ENCODE measurements around the gene MCF2L.

Gene MCF2L

DNA sequence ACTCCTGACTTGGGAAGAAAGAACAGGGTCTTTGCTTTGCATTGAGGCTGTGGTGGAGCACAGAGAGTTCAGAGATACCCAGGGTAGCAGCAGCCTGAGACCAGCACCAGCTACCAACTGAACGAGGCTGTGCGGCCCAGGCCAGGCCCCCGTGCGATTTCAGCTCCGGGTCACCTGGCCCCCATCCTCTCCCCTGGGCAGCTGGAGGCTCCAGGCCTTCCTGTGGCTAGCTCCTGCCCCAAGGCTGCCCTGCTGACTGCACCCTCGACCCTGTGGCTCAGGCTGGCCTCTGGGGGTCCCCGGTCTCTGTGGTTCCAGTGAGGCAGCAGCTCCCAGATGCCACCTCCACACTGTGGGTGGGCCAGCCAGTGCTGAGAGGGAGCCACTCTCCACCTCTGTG lies 52.8 kb downstream of the MCF2L start:
- no peak for TF ChIP-seq FOXP2 (optimal IDR thresholded peaks at IDR 0.05; ENCODE audit: borderline replicate concordance, extremely low read depth, extremely low read length, insufficient read depth)
- TF ChIP-seq POLR2AphosphoS5 (IDR thresholded peaks at IDR 0.05; ENCODE audit: low read depth, low read length): no peak
- no peak for TF ChIP-seq TAF1 (IDR thresholded peaks at IDR 0.05; ENCODE audit: borderline replicate concordance, insufficient read depth, low read length)
- no peak for TF ChIP-seq SIN3A (IDR thresholded peaks at IDR 0.05; ENCODE audit: borderline replicate concordance, insufficient read depth, low read length)
- TF ChIP-seq, protein P1, sequence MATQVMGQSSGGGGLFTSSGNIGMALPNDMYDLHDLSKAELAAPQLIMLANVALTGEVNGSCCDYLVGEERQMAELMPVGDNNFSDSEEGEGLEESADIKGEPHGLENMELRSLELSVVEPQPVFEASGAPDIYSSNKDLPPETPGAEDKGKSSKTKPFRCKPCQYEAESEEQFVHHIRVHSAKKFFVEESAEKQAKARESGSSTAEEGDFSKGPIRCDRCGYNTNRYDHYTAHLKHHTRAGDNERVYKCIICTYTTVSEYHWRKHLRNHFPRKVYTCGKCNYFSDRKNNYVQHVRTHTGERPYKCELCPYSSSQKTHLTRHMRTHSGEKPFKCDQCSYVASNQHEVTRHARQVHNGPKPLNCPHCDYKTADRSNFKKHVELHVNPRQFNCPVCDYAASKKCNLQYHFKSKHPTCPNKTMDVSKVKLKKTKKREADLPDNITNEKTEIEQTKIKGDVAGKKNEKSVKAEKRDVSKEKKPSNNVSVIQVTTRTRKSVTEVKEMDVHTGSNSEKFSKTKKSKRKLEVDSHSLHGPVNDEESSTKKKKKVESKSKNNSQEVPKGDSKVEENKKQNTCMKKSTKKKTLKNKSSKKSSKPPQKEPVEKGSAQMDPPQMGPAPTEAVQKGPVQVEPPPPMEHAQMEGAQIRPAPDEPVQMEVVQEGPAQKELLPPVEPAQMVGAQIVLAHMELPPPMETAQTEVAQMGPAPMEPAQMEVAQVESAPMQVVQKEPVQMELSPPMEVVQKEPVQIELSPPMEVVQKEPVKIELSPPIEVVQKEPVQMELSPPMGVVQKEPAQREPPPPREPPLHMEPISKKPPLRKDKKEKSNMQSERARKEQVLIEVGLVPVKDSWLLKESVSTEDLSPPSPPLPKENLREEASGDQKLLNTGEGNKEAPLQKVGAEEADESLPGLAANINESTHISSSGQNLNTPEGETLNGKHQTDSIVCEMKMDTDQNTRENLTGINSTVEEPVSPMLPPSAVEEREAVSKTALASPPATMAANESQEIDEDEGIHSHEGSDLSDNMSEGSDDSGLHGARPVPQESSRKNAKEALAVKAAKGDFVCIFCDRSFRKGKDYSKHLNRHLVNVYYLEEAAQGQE (IDR thresholded peaks at IDR 0.05; ENCODE audit: insufficient read depth in 1 of 2, low read depth in 2 of 2, low read length in 2 of 2): no peak

GRCh38 chr13:113022391-113022744 lies 53.4 kb downstream of the MCF2L start:
- TF ChIP-seq SIN3A (IDR thresholded peaks at IDR 0.05; ENCODE audit: borderline replicate concordance, insufficient read depth, low read length) (no peak), FOXP2 (optimal IDR thresholded peaks at IDR 0.05; ENCODE audit: borderline replicate concordance, extremely low read depth, extremely low read length, insufficient read depth) (no peak), TAF1 (IDR thresholded peaks at IDR 0.05; ENCODE audit: borderline replicate concordance, insufficient read depth, low read length) (no peak), POLR2AphosphoS5 (IDR thresholded peaks at IDR 0.05; ENCODE audit: low read depth, low read length) (no peak)
- TF ChIP-seq, protein P1 (IDR thresholded peaks at IDR 0.05; ENCODE audit: insufficient read depth in 1 of 2, low read depth in 2 of 2, low read length in 2 of 2): no peak

- TF ChIP-seq, protein P1 (IDR thresholded peaks at IDR 0.05; ENCODE audit: insufficient read depth in 1 of 2, low read depth in 2 of 2, low read length in 2 of 2): no peak
- no peak for TF ChIP-seq FOXP2 (optimal IDR thresholded peaks at IDR 0.05; ENCODE audit: borderline replicate concordance, extremely low read depth, extremely low read length, insufficient read depth)
- no peak for TF ChIP-seq SIN3A (IDR thresholded peaks at IDR 0.05; ENCODE audit: borderline replicate concordance, insufficient read depth, low read length)
- TF ChIP-seq TAF1 (IDR thresholded peaks at IDR 0.05; ENCODE audit: borderline replicate concordance, insufficient read depth, low read length): no peak
- TF ChIP-seq POLR2AphosphoS5 (IDR thresholded peaks at IDR 0.05; ENCODE audit: low read depth, low read length): no peak
Observed at GRCh38 chr13:113022745-113023574, 53.9 kb downstream of the MCF2L start.

DNA sequence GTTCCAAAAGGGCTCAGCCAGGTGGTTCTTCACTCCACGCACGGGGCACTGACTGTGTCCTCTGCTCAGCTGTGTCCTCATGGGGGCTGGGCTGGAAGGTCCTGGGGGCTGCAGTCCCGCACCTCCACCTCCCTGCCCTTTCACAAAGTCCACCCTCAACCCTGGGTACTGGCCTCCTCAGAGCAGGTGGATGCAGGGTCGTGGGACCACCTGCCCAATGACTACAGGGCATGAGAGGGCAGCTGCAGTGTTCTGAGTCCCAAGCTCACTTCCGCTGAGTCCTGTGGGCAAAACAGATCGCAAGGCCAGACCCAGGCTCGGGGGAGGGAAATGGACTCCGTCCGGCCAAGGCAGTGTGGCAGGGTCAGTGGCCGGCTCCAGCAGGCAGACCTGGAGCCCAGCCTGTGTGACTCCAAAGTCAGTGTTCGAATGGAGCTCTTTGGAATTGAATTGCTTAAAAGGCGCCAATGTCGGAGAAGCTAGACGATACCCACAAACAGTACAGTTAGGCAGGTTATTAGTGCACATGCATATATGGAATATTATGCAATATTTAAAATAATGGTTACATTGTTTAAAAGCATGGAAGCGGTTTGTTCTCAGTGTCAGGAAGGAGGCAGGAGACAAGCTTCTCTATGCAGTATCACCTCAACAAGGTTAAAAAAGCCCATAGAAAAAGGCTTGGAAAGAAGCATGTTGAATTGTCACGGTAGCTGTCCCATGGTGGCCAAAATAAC lies 54.8 kb downstream of the MCF2L start:
- TF ChIP-seq, protein P1 (IDR thresholded peaks at IDR 0.05; ENCODE audit: insufficient read depth in 1 of 2, low read depth in 2 of 2, low read length in 2 of 2): no peak
- TF ChIP-seq SIN3A (IDR thresholded peaks at IDR 0.05; ENCODE audit: borderline replicate concordance, insufficient read depth, low read length) (no peak), FOXP2 (optimal IDR thresholded peaks at IDR 0.05; ENCODE audit: borderline replicate concordance, extremely low read depth, extremely low read length, insufficient read depth) (no peak), TAF1 (IDR thresholded peaks at IDR 0.05; ENCODE audit: borderline replicate concordance, insufficient read depth, low read length) (no peak), POLR2AphosphoS5 (IDR thresholded peaks at IDR 0.05; ENCODE audit: low read depth, low read length) (no peak)
